Measurements from ENCODE around the gene ZNF621.
"Not testable (repeated sequence)": the region's sequence is repeated elsewhere in the genome, so short reads cannot be mapped to it uniquely, and the experiment has no call there.

ZNF621 gene

GRCh38 chr3:40546816-40547215, 22.1 kb downstream of the ZNF621 start:
- no peak for DNase-seq

GRCh38 chr3:40550167-40550566, 25.4 kb downstream of the ZNF621 start:
- DNase-seq, result no peak

GRCh38 chr3:40557575-40558161, 32.9 kb downstream of the ZNF621 start:
- DNase-seq, result no peak

- DNase-seq, result not testable (repeated sequence)
These were observed 37.7 kb downstream of the ZNF621 start for GRCh38 chr3:40562482-40562881.

- DNase-seq, result not testable (repeated sequence)
These were observed 40.9 kb downstream of the ZNF621 start for GRCh38 chr3:40565629-40566028.

GRCh38 chr3:40566694-40567093, 41.9 kb downstream of the ZNF621 start:
- DNase-seq, result no peak

- no peak for DNase-seq
These were observed 47.8 kb downstream of the ZNF621 start for GRCh38 chr3:40572588-40572987.

GRCh38 chr3:40574050-40574449, 49.3 kb downstream of the ZNF621 start:
- no peak for DNase-seq

- no peak for DNase-seq
These were observed 49.9 kb downstream of the ZNF621 start for GRCh38 chr3:40574661-40575060.

GRCh38 chr3:40576396-40576795, 51.6 kb downstream of the ZNF621 start:
- DNase-seq, result no peak

- no peak for DNase-seq
These were observed 55.8 kb downstream of the ZNF621 start for GRCh38 chr3:40580494-40581091.

GRCh38 chr3:40581166-40581565, 56.4 kb downstream of the ZNF621 start:
- no peak for DNase-seq

GRCh38 chr3:40582401-40583027, 57.8 kb downstream of the ZNF621 start:
- DNase-seq, result no peak

- no peak for DNase-seq
These were observed 58.9 kb downstream of the ZNF621 start for GRCh38 chr3:40583691-40584090.

- DNase-seq, result no peak
These were observed 59.9 kb downstream of the ZNF621 start for GRCh38 chr3:40584625-40585189.

GRCh38 chr3:40585381-40586016, 60.7 kb downstream of the ZNF621 start:
- no peak for DNase-seq

- no peak for DNase-seq
These were observed 62.1 kb downstream of the ZNF621 start for GRCh38 chr3:40586901-40587300.

GRCh38 chr3:40588406-40588805, 63.6 kb downstream of the ZNF621 start:
- no peak for DNase-seq
